ENCODE results near the gene ANKRD11.

DNA sequence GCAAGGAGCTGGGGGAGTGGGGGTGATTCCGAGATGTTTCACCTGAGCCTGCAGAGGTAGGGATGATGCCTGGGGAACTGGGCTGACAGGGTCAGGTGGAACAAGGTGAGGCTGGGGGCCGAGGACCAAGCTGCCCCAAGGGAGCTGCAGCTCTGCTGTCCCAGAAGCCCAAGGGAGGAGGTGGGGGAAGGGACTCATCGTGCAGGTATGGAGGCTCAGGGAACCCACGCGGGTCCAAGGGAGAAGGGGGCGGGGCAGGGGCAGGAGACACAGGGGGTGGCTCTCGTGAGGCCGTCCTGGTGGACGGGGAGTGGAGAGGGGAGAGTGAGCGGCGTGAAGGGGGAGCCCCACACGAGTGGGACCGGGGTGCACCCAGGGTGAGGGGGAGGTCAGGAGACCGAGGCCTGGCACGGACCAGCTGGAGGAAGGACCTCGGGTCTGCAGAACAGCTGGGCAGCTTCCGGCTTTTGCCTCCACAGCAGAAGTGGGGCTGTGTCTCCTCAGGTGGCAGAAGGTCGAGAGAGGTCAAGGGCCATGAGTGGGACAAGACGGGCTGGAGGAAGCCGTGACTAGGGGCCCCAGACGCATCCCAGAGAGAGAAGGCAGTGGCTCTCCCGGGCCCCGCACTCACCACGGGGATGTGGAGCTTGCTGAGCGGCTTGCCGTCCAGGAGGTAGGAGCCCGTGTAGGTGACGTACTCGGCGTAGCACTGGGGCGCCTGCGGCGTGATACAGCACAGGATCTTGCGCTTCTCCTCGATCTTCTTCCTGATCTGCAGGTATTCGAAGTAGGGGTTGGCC lies 211.7 kb downstream of the ANKRD11 start:
- TF ChIP-seq POLR2AphosphoS5 (IDR thresholded peaks at IDR 0.05; ENCODE audit: low read depth, low read length) = no peak
- no peak for TF ChIP-seq SIN3A (IDR thresholded peaks at IDR 0.05; ENCODE audit: borderline replicate concordance, insufficient read depth, low read length)
- TF ChIP-seq, protein P1, sequence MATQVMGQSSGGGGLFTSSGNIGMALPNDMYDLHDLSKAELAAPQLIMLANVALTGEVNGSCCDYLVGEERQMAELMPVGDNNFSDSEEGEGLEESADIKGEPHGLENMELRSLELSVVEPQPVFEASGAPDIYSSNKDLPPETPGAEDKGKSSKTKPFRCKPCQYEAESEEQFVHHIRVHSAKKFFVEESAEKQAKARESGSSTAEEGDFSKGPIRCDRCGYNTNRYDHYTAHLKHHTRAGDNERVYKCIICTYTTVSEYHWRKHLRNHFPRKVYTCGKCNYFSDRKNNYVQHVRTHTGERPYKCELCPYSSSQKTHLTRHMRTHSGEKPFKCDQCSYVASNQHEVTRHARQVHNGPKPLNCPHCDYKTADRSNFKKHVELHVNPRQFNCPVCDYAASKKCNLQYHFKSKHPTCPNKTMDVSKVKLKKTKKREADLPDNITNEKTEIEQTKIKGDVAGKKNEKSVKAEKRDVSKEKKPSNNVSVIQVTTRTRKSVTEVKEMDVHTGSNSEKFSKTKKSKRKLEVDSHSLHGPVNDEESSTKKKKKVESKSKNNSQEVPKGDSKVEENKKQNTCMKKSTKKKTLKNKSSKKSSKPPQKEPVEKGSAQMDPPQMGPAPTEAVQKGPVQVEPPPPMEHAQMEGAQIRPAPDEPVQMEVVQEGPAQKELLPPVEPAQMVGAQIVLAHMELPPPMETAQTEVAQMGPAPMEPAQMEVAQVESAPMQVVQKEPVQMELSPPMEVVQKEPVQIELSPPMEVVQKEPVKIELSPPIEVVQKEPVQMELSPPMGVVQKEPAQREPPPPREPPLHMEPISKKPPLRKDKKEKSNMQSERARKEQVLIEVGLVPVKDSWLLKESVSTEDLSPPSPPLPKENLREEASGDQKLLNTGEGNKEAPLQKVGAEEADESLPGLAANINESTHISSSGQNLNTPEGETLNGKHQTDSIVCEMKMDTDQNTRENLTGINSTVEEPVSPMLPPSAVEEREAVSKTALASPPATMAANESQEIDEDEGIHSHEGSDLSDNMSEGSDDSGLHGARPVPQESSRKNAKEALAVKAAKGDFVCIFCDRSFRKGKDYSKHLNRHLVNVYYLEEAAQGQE (IDR thresholded peaks at IDR 0.05; ENCODE audit: insufficient read depth in 1 of 2, low read depth in 2 of 2, low read length in 2 of 2) = no peak
- TF ChIP-seq FOXP2 (optimal IDR thresholded peaks at IDR 0.05; ENCODE audit: borderline replicate concordance, extremely low read depth, extremely low read length, insufficient read depth) = no peak
- no peak for TF ChIP-seq TAF1 (IDR thresholded peaks at IDR 0.05; ENCODE audit: borderline replicate concordance, insufficient read depth, low read length)
